PFSK-1 (cell line): Measurements from ENCODE around the gene FSTL1.

Source experiments
- FOXP2 ChIP-seq: optimal IDR thresholded peaks from 2 replicates; pipeline ENCODE3; 2011; ENCODE audit warnings: borderline replicate concordance, control low read depth, inconsistent platforms; ENCODE audit not compliant: insufficient read depth; ENCODE audit errors: extremely low read length, extremely low read depth
- POLR2AphosphoS5 ChIP-seq: IDR thresholded peaks from 2 replicates; pipeline ENCODE4 v1.6.1; 2012; ENCODE audit warnings: low read depth, mild to moderate bottlenecking, control low read depth, low read length, moderate library complexity
- REST ChIP-seq, 2 experiments: IDR thresholded peaks; 2 replicates each; pipeline versions ENCODE4 v1.6.1 to v1.8.0; 2011 to 2012; ENCODE audit warnings: low read depth in 2 of 2, low read length in 2 of 2, control low read depth in 1 of 2, inconsistent platforms in 1 of 2, mild to moderate bottlenecking in 1 of 2, moderate library complexity in 1 of 2; ENCODE audit not compliant: insufficient read depth in 1 of 2
- SIN3A ChIP-seq: IDR thresholded peaks from 2 replicates; pipeline ENCODE4 v1.6.1; 2012; ENCODE audit warnings: mild to moderate bottlenecking, low read length, moderate library complexity, borderline replicate concordance; ENCODE audit not compliant: insufficient read depth
- TAF1 ChIP-seq: IDR thresholded peaks from 2 replicates; pipeline ENCODE4 v1.6.1; 2012; ENCODE audit warnings: low read length, control low read depth, borderline replicate concordance; ENCODE audit not compliant: insufficient read depth

Gene FSTL1

DNA sequence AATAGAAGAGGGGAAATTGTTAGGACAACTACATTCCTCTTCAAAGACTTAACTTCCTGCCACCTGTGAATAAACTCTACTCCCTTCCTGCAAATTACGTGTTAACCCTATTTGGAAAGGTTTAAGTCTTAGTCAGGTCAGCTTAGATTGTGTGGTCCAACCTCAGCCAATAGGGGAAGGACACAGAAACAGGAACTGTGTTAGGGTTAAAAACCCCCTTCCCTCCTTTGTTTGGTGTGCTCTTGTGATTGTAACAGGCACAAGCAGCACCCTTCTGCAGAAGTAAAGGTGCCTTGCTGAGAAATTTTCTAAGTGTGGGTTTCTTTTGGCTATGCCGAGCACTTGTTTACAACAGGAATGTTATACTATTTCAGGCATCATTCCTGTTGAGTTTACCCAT is 45.0 kb upstream of the FSTL1 start:
- TF ChIP-seq SIN3A = no peak
- no peak for TF ChIP-seq POLR2AphosphoS5
- TF ChIP-seq TAF1 = no peak
- TF ChIP-seq FOXP2 = no peak
- no peak for TF ChIP-seq REST (IDR thresholded peaks at IDR 0.05; ENCODE audit: insufficient read depth in 1 of 2, low read depth in 2 of 2, low read length in 2 of 2)

- no peak for TF ChIP-seq REST (IDR thresholded peaks at IDR 0.05; ENCODE audit: insufficient read depth in 1 of 2, low read depth in 2 of 2, low read length in 2 of 2)
- no peak for TF ChIP-seq SIN3A
- TF ChIP-seq FOXP2 = no peak
- TF ChIP-seq POLR2AphosphoS5 = no peak
- no peak for TF ChIP-seq TAF1
Observed at GRCh38 chr3:120492103-120492502, 41.3 kb upstream of the FSTL1 start.

DNA sequence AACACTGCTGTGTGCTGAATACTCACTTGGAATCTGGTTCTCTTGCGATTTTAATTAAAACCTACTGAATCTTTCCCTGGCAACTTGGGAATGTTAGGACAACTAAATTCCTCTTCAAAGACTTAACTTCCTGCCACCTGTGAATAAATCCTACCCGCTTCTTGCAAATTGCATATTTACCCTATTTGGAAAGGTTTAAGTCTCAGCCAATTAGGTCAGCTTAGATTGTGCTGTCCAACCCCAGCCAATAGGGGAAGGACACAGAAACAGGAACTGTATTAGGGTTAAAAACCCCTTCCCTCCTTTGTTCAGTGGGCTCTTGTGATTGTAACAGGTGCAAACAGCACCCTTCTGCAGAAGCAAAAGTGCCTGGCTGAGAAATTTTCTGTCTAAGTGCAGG is 38.6 kb upstream of the FSTL1 start:
- TF ChIP-seq REST (IDR thresholded peaks at IDR 0.05; ENCODE audit: insufficient read depth in 1 of 2, low read depth in 2 of 2, low read length in 2 of 2) = no peak
- no peak for TF ChIP-seq TAF1
- no peak for TF ChIP-seq FOXP2
- no peak for TF ChIP-seq POLR2AphosphoS5
- no peak for TF ChIP-seq SIN3A

DNA sequence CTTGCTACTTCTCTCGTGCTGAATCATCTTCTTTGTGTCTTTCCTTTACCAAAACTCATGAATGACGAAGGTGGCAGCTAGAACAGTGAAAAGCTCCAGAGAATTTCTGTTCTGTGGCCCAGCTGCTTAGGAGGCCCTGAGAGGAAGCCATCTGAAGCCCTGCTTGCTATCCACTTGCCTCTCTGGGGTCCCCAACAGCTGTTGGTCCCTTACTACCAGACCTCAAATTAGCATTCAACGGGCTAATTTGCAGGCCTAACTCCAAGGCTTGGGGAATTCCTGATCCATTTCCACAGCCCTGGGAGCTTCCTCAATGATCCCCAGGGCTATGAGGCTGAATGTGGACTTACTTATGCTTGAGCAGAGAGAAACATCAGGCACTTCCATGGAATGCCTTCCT is 37.5 kb upstream of the FSTL1 start:
- TF ChIP-seq REST (IDR thresholded peaks at IDR 0.05; ENCODE audit: insufficient read depth in 1 of 2, low read depth in 2 of 2, low read length in 2 of 2) = no peak
- no peak for TF ChIP-seq POLR2AphosphoS5
- TF ChIP-seq SIN3A = no peak
- no peak for TF ChIP-seq FOXP2
- TF ChIP-seq TAF1 = no peak

DNA sequence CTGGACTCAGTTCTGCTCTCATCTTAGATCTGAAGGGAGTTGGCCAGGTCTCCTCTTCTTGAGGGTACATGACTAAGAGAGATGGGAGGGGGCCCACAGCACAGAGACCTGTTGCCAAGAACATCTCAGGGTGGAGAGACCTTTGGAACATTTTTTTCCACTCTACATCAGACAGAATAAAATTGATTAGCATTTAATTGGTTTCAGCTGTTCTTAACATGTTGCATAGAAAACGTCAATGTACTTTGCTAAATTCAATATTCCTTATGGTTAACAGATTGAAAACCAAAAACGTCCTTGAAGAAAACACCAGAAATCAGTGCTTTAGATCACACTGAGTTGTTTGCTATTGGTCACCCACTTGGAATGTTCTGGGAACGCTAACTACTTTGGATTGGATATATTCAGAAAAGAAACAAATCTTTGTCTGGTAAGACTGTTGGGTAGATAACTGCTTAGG is 36.4 kb upstream of the FSTL1 start:
- TF ChIP-seq REST (IDR thresholded peaks at IDR 0.05; ENCODE audit: insufficient read depth in 1 of 2, low read depth in 2 of 2, low read length in 2 of 2) = no peak
- TF ChIP-seq POLR2AphosphoS5 = no peak
- no peak for TF ChIP-seq SIN3A
- TF ChIP-seq TAF1 = no peak
